Measurements from ENCODE around the gene CDH15.

The CDH15 gene

DNA sequence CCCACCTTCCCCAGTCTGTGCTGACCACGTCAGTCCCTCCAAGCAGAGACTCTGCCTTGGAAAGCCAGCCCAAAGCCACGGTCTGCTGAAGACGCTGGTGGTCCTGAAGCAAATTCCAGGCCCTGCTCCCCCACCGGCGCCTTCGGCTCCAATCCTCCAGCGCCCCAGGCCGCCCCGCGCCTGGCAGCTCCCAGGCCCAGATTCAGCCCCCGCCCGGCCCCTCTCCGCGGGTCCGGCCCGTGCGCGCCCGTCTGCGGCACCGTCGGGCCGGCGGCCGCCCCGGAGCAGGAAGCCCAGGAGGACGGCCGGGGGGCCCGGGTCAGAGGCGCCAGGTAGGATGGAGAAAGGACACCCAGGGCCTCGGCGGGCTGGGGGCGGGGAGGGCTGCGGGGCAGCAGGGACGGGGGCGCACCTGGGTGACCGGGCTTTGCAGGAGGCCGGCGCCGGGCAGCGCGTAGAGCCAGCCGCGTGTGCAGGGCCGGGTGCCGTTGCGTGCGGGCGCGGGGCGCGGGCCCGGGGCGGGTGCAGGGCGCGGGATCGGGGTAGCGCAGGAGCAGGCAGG is 29.4 kb downstream of the CDH15 start:
- Histone ChIP-seq H3K4me1 (ENCODE audit: low read length) (no peaks in the 10 kb centered on the region), H3K4me2 (ENCODE audit: low read depth, low read length) (no peak overlapping the region)

GRCh38 chr16:89201439-89202377 is 30.2 kb downstream of the CDH15 start:
- no peak for DNase-seq
- Histone ChIP-seq H3K27ac (ENCODE audit: low read length) (no peak overlapping the region), H3K9me3 (replicated peaks; ENCODE audit: insufficient read depth, low read length) (no peaks in the 10 kb centered on the region), H3K79me2 (ENCODE audit: low read length) (no peaks in the 10 kb centered on the region), H3K4me2 (ENCODE audit: low read depth, low read length) (no peak overlapping the region), H3F3A (ENCODE audit: insufficient read depth, low read length) (no peaks in the 10 kb centered on the region), H3K36me3 (replicated peaks; ENCODE audit: insufficient read depth, low read length) (no peaks in the 10 kb centered on the region), H3K9ac (ENCODE audit: low read length) (no peak overlapping the region), H3K4me1 (ENCODE audit: low read length) (no peaks in the 10 kb centered on the region), H4K20me1 (ENCODE audit: insufficient read depth, low read length) (no peaks in the 10 kb centered on the region), H3K4me3 (ENCODE audit: low read length) (no peak overlapping the region), H2AFZ (ENCODE audit: low read length) (no peak overlapping the region), H3K9me2 (replicated peaks; ENCODE audit: insufficient read depth, low read length) (no peaks in the 10 kb centered on the region), H3K27me3 (replicated peaks; ENCODE audit: insufficient read depth, low read length) (no peaks in the 10 kb centered on the region)
- TF ChIP-seq EZH2phosphoT487 (IDR thresholded peaks at IDR 0.05; ENCODE audit: low read length) (no peak), CTCF (IDR thresholded peaks at IDR 0.05; ENCODE audit: low read length) (no peak), EZH2 (optimal IDR thresholded peaks at IDR 0.05; ENCODE audit: low read depth, low read length) (no peak)

More for the DNA sequence above, 29.4 kb downstream of the CDH15 start:
- Histone ChIP-seq H3K79me2 (ENCODE audit: low read length) (no peaks in the 10 kb centered on the region), H3K9me3 (replicated peaks; ENCODE audit: insufficient read depth, low read length) (no peaks in the 10 kb centered on the region), H3F3A (ENCODE audit: insufficient read depth, low read length) (no peaks in the 10 kb centered on the region), H3K27ac (ENCODE audit: low read length) (no peak overlapping the region), H3K27me3 (replicated peaks; ENCODE audit: insufficient read depth, low read length) (no peaks in the 10 kb centered on the region), H3K9me2 (replicated peaks; ENCODE audit: insufficient read depth, low read length) (no peaks in the 10 kb centered on the region), H2AFZ (ENCODE audit: low read length) (no peak overlapping the region), H3K9ac (ENCODE audit: low read length) (no peak overlapping the region), H4K20me1 (ENCODE audit: insufficient read depth, low read length) (no peaks in the 10 kb centered on the region), H3K36me3 (replicated peaks; ENCODE audit: insufficient read depth, low read length) (no peaks in the 10 kb centered on the region), H3K4me3 (ENCODE audit: low read length) (no peak overlapping the region)
- DNase-seq: no peak
- no peak for TF ChIP-seq CTCF (IDR thresholded peaks at IDR 0.05; ENCODE audit: low read length)
- TF ChIP-seq EZH2phosphoT487 (IDR thresholded peaks at IDR 0.05; ENCODE audit: low read length): no peak
- TF ChIP-seq EZH2 (optimal IDR thresholded peaks at IDR 0.05; ENCODE audit: low read depth, low read length): no peak

DNA sequence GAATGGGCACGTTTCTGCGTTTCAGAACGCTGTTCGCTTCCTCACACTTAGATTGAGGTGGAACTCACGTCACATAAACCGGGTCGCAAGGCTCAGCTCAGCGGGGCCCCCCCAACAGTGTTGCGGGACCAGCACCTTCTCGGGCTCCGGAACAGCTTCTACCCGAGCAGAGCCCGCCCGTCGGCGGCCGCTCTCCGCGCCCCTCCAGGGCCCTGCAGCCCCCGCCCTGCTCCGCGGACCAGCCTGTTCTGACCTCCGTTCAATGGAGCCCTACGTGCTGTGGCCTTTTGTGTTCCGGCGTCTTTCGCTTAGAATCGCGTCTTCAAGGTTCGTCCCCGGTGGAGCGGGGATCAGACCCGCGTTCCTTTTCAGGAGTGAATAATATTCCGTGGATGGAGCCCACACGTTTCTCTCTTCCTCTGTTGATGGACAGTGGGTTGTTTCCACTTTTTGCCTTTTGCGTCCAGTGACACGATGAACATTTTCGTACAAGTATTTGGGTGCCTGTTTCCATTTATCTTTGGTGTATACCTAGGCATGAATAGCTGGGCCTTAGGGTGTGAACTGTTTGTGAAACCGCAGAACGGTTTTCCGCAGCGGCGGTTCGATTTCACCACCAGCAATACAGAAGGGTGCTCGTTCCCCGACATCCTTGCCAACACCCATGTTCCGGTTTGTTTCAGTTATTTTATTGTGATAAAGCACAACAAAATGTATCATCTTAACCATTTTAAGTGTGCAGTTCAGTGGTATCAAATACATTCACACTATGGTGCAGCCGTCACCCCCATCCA is 31.1 kb downstream of the CDH15 start:
- Histone ChIP-seq H3K79me2 (ENCODE audit: low read length) (no peaks in the 10 kb centered on the region), H3K4me1 (ENCODE audit: low read length) (no peaks in the 10 kb centered on the region), H3K9me3 (replicated peaks; ENCODE audit: insufficient read depth, low read length) (no peaks in the 10 kb centered on the region), H2AFZ (ENCODE audit: low read length) (no peak overlapping the region), H3K27ac (ENCODE audit: low read length) (no peak overlapping the region), H4K20me1 (ENCODE audit: insufficient read depth, low read length) (no peaks in the 10 kb centered on the region), H3K9ac (ENCODE audit: low read length) (no peak overlapping the region), H3K4me3 (ENCODE audit: low read length) (no peak overlapping the region), H3K27me3 (replicated peaks; ENCODE audit: insufficient read depth, low read length) (no peaks in the 10 kb centered on the region; the same call in 1 of the 2 replicates), H3F3A (ENCODE audit: insufficient read depth, low read length) (no peaks in the 10 kb centered on the region), H3K4me2 (ENCODE audit: low read depth, low read length) (no peak overlapping the region), H3K36me3 (replicated peaks; ENCODE audit: insufficient read depth, low read length) (no peaks in the 10 kb centered on the region), H3K9me2 (replicated peaks; ENCODE audit: insufficient read depth, low read length) (no peaks in the 10 kb centered on the region)
- DNase-seq: no peak
- no peak for TF ChIP-seq EZH2 (optimal IDR thresholded peaks at IDR 0.05; ENCODE audit: low read depth, low read length)
